ENCODE results near the gene CCNG1. TPM values are rescaled to one million over a fixed set of nuclear protein-coding genes. Genes with fewer than 3 reads are reported as not detected.
"Not testable (repeated sequence)": the region's sequence is repeated elsewhere in the genome, so short reads cannot be mapped to it uniquely, and the experiment has no call there.

Gene CCNG1
- total RNA-seq, 4 donors from 2014 or later, result 51.8 to 112 (median 69.2) TPM

DNA sequence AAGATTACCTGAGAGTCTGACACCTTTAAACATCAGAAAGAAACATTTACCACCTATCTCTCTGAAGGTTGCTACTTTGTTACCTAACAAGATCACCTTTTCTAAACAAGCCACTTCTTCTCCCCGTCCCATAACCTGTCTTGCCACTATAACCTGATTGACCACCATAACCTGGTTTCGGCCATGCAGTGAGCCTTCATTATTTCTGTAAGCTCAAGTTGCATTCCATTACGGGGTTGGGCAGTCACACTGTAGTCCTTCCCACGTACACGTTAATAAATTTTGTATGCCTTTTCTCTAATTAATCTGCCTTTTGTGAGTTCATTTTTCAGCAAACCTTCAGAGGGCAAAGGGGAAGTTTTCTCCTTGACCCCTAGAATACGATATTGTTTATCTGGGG, 28.0 kb upstream of the CCNG1 start:
- H3K36me3 ChIP-seq, result no peaks in the 10 kb centered on the region
- intact Hi-C loops (cut with DNase I), result no loop called here
- peaks cover 0 to 12% (median 0%) of the 10 kb centered on the region in 4 donors for H3K27me3 ChIP-seq
- DNase-seq, result no peak
- peak overlapping the region in 3 of 4 donors; percentile 40 to 69 (median 45) for H3K27ac ChIP-seq
- TF ChIP-seq POLR2A (IDR thresholded peaks at IDR 0.05), result no peak
- TF ChIP-seq, protein P1, sequence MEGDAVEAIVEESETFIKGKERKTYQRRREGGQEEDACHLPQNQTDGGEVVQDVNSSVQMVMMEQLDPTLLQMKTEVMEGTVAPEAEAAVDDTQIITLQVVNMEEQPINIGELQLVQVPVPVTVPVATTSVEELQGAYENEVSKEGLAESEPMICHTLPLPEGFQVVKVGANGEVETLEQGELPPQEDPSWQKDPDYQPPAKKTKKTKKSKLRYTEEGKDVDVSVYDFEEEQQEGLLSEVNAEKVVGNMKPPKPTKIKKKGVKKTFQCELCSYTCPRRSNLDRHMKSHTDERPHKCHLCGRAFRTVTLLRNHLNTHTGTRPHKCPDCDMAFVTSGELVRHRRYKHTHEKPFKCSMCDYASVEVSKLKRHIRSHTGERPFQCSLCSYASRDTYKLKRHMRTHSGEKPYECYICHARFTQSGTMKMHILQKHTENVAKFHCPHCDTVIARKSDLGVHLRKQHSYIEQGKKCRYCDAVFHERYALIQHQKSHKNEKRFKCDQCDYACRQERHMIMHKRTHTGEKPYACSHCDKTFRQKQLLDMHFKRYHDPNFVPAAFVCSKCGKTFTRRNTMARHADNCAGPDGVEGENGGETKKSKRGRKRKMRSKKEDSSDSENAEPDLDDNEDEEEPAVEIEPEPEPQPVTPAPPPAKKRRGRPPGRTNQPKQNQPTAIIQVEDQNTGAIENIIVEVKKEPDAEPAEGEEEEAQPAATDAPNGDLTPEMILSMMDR (IDR thresholded peaks at IDR 0.05), result no peak
- H3K4me3 ChIP-seq, result no peak overlapping the region
- H3K9me3 ChIP-seq, result no peaks in the 10 kb centered on the region
- peaks cover 0 to 33% (median 4%) of the 10 kb centered on the region in 3 donors for H3K4me1 ChIP-seq
- WGBS, 2 donors, result 46 to 56% methylated on average over 6 of the region's 6 CpGs

GRCh38 chr5:163410505-163410904, 26.9 kb upstream of the CCNG1 start:
- Histone ChIP-seq H3K4me3 (no peak overlapping the region), H3K36me3 (no peaks in the 10 kb centered on the region), H3K4me1 (peaks cover 0 to 33% (median 4%) of the 10 kb centered on the region in 3 donors), H3K27me3 (peaks cover 0 to 22% (median 0%) of the 10 kb centered on the region in 4 donors), H3K27ac (peak overlapping the region in 1 of 4 donors; percentile 69), H3K9me3 (no peaks in the 10 kb centered on the region)
- TF ChIP-seq, protein P1 (IDR thresholded peaks at IDR 0.05), result no peak
- no peak for TF ChIP-seq POLR2A (IDR thresholded peaks at IDR 0.05)
- no peak for DNase-seq
- WGBS, 2 donors, result 56 to 65% methylated on average over 2 of the region's 2 CpGs
- intact Hi-C loops (cut with DNase I), result no loop called here

DNA sequence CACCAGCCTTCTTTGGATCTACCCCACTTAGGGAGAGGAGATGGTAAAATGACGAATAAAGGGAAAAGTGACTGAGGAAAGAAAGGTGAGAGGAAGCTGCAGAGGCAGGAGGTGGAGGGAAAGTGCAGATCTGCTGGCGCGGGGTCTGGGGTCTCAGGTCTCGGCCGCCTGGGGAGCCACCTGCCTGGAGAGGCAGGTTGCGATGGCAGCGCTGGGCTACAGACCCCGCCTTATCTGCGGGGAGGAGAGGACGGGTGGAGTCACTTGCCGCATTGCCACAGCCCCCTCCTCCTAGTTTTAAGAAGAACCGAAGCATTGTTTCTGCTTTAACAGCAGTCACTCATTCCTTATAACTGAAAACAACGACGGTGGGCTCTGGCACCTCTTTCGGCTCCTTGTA, 21.7 kb upstream of the CCNG1 start:
- intact Hi-C loops (cut with DNase I); DNase-seq; H3K27ac ChIP-seq; H3K4me1 ChIP-seq; H3K4me3 ChIP-seq; H3K36me3 ChIP-seq; H3K9me3 ChIP-seq: not testable (repeated sequence)
- WGBS, 2 donors, result 29 to 34% methylated on average over 15 of the region's 15 CpGs
- peaks cover 0 to 32% (median 1%) of the 10 kb centered on the region in 4 donors for H3K27me3 ChIP-seq

- Histone ChIP-seq H3K9me3 (no peaks in the 10 kb centered on the region), H3K27me3 (no peaks in the 10 kb centered on the region), H3K36me3 (no peaks in the 10 kb centered on the region), H3K4me3 (no peak overlapping the region), H3K27ac (no peak overlapping the region), H3K4me1 (no peaks in the 10 kb centered on the region)
- no peak for DNase-seq
- intact Hi-C loops (cut with DNase I), result no loop called here
- TF ChIP-seq POLR2A (IDR thresholded peaks at IDR 0.05), result no peak
- TF ChIP-seq, protein P1 (IDR thresholded peaks at IDR 0.05), result no peak
- 83 to 93% methylated on average over 1 of the region's 1 CpG for WGBS, 2 donors
Measured at GRCh38 chr5:163424836-163425235, 12.6 kb upstream of the CCNG1 start.

DNA sequence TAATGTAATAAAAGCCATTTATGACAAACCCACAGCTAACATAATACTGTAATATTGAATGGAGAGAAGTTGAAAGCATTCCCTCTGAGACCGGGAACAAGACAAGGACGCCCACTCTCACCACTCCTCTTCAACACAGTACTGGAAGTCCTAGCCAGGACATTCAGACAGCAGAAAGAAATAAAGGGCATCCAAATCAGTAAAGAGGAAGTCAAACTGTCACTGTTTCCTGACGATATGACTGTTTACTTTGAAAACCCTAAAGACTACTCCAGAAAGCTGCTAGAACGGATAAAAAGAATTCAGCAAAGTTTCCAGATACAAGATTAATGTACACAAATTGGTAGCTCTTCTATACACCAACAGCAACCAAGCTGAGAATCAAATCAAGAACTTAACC, 11.3 kb upstream of the CCNG1 start:
- H3K27me3 ChIP-seq; H3K9me3 ChIP-seq; H3K4me1 ChIP-seq; H3K4me3 ChIP-seq; DNase-seq; H3K36me3 ChIP-seq; intact Hi-C loops (cut with DNase I); H3K27ac ChIP-seq: not testable (repeated sequence)
- WGBS, 2 donors, result 50% methylated on average over 4 of the region's 4 CpGs

- no peak for DNase-seq
- 71 to 85% methylated on average over 1 of the region's 1 CpG for WGBS, 2 donors
Measured at GRCh38 chr5:163432544-163432943, 4.9 kb upstream of the CCNG1 start.

More at GRCh38 chr5:163432544-163432943, 4.9 kb upstream of the CCNG1 start:
- Histone ChIP-seq H3K4me1 (peaks cover 0 to 8% (median 2%) of the 10 kb centered on the region in 3 donors), H3K9me3 (no peaks in the 10 kb centered on the region), H3K27ac (no peak overlapping the region), H3K27me3 (no peaks in the 10 kb centered on the region), H3K4me3 (no peak overlapping the region), H3K36me3 (no peaks in the 10 kb centered on the region)
- intact Hi-C loops (cut with DNase I), result no loop called here
- TF ChIP-seq, protein P1 (IDR thresholded peaks at IDR 0.05), result no peak
- no peak for TF ChIP-seq POLR2A (IDR thresholded peaks at IDR 0.05)

All from esophagus squamous epithelium (tissue), 5 donors.